ENCODE data around the gene ZNF831.

ZNF831 gene

DNA sequence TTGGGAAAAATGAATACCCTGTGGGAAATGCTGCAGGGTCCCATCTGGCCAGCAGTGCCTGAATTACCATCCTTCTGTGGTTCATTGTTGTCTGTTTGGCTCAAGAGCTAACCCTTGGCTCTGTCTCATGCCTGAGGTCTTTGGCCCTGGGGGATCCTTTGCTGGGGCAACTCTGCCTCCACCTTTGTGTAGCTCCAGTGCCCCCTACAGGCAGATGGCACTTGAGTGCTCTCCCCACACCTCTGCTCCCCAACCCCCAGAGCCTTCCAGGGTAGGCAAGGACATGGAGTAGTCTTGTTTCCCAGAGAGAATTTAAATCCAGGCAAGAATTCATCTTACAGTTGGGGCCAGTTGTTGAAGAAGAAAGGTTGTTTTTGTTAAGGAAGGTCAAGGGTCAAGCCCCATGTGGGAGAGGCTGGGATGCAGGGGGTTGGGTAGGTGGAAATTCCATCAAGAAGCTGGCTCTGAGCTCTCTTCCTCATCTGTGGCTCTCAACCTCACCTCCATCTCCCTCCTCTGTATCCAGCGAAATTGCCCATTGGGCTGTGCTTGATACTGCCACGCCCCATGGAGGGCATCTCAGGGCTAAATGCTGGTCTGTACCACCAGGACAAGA is 44.2 kb downstream of the ZNF831 start:
- Histone ChIP-seq H3K4me3 (replicated peaks; ENCODE audit: insufficient read depth, low read length) (no peak overlapping the region), H3K27me3 (ENCODE audit: insufficient read depth, poor library complexity, severe bottlenecking) (no peaks in the 10 kb centered on the region), H3K27ac (replicated peaks) (no peak overlapping the region)
- TF ChIP-seq POLR2AphosphoS5 (IDR thresholded peaks at IDR 0.05; ENCODE audit: low read depth), result no peak
- TF ChIP-seq, protein P1, sequence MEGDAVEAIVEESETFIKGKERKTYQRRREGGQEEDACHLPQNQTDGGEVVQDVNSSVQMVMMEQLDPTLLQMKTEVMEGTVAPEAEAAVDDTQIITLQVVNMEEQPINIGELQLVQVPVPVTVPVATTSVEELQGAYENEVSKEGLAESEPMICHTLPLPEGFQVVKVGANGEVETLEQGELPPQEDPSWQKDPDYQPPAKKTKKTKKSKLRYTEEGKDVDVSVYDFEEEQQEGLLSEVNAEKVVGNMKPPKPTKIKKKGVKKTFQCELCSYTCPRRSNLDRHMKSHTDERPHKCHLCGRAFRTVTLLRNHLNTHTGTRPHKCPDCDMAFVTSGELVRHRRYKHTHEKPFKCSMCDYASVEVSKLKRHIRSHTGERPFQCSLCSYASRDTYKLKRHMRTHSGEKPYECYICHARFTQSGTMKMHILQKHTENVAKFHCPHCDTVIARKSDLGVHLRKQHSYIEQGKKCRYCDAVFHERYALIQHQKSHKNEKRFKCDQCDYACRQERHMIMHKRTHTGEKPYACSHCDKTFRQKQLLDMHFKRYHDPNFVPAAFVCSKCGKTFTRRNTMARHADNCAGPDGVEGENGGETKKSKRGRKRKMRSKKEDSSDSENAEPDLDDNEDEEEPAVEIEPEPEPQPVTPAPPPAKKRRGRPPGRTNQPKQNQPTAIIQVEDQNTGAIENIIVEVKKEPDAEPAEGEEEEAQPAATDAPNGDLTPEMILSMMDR (IDR thresholded peaks at IDR 0.05; ENCODE audit: insufficient read depth, low read length), result peak; percentile 54
- peak; percentile 14 to 72 for DNase-seq (ENCODE audit: low read depth in 1 of 2, low spot score in 1 of 2)

DNA sequence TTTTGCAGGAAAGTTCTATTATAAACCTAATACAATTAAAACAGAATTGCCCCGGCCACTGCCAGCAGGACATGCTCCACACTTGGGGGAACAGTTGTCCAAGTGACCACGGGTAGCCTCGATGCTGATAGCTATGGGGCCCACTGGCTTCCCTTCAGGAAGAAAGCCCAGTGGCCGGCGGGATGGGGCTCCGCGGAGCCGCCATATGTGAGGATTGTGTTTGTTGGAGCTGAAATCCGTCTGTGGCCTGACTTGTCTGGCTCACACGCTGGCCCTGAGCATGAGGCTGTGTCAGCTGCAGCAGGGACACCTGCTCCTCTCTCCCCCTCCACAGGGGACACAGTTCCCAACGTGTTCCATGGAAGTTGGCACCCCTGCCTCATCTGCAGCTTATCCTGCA is 46.6 kb downstream of the ZNF831 start:
- no peak overlapping the region for H3K27ac ChIP-seq (replicated peaks)
- DNase-seq (ENCODE audit: low read depth in 1 of 2, low spot score in 1 of 2), result no peak
- no peak overlapping the region for H3K4me3 ChIP-seq (replicated peaks; ENCODE audit: insufficient read depth, low read length)
- TF ChIP-seq POLR2AphosphoS5 (IDR thresholded peaks at IDR 0.05; ENCODE audit: low read depth) (no peak), GABPA (IDR thresholded peaks at IDR 0.05; ENCODE audit: low read depth) (no peak), SPI1 (IDR thresholded peaks at IDR 0.05; ENCODE audit: borderline replicate concordance, low read depth) (no peak)
- TF ChIP-seq, protein P2, sequence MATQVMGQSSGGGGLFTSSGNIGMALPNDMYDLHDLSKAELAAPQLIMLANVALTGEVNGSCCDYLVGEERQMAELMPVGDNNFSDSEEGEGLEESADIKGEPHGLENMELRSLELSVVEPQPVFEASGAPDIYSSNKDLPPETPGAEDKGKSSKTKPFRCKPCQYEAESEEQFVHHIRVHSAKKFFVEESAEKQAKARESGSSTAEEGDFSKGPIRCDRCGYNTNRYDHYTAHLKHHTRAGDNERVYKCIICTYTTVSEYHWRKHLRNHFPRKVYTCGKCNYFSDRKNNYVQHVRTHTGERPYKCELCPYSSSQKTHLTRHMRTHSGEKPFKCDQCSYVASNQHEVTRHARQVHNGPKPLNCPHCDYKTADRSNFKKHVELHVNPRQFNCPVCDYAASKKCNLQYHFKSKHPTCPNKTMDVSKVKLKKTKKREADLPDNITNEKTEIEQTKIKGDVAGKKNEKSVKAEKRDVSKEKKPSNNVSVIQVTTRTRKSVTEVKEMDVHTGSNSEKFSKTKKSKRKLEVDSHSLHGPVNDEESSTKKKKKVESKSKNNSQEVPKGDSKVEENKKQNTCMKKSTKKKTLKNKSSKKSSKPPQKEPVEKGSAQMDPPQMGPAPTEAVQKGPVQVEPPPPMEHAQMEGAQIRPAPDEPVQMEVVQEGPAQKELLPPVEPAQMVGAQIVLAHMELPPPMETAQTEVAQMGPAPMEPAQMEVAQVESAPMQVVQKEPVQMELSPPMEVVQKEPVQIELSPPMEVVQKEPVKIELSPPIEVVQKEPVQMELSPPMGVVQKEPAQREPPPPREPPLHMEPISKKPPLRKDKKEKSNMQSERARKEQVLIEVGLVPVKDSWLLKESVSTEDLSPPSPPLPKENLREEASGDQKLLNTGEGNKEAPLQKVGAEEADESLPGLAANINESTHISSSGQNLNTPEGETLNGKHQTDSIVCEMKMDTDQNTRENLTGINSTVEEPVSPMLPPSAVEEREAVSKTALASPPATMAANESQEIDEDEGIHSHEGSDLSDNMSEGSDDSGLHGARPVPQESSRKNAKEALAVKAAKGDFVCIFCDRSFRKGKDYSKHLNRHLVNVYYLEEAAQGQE (IDR thresholded peaks at IDR 0.05; ENCODE audit: insufficient replicate concordance, low read depth), result no peak
- TF ChIP-seq, protein P1 (IDR thresholded peaks at IDR 0.05; ENCODE audit: insufficient read depth, low read length), result no peak
- no peaks in the 10 kb centered on the region for H3K27me3 ChIP-seq (ENCODE audit: insufficient read depth, poor library complexity, severe bottlenecking)

DNA sequence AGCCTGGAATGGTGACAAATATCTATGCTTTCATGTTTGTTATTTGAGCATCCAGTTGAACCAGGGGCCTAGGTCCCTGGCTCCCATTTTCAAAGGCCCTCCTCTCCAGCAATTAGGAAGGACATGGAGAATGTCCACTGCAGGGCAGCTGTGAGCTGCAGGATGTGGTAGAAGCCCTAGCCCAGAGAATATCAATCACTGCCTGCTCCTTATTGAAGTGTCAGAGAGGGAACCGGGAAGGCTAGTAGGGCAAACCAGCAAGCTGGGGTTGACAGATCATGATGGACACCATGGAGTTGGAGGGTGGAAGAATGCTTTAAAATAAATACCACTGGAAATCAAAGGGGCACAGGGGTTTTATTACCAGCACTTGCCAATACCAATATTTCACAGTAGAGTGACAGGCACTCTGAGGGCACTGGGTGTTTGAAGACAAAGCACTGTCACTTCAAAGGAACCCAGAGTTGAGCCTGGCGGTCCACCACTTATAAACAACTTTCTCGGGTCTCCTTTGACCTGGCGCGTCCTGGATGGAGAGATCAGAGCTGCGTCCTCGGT is 47.7 kb downstream of the ZNF831 start:
- Histone ChIP-seq H3K27me3 (ENCODE audit: insufficient read depth, poor library complexity, severe bottlenecking) (no peaks in the 10 kb centered on the region), H3K4me3 (replicated peaks; ENCODE audit: insufficient read depth, low read length) (no peak overlapping the region), H3K27ac (replicated peaks) (no peak overlapping the region)
- DNase-seq (ENCODE audit: low read depth in 1 of 2, low spot score in 1 of 2), result no peak
- TF ChIP-seq, protein P2 (IDR thresholded peaks at IDR 0.05; ENCODE audit: insufficient replicate concordance, low read depth), result no peak
- TF ChIP-seq SPI1 (IDR thresholded peaks at IDR 0.05; ENCODE audit: borderline replicate concordance, low read depth) (no peak), POLR2AphosphoS5 (IDR thresholded peaks at IDR 0.05; ENCODE audit: low read depth) (no peak), GABPA (IDR thresholded peaks at IDR 0.05; ENCODE audit: low read depth) (no peak)
- TF ChIP-seq, protein P1 (IDR thresholded peaks at IDR 0.05; ENCODE audit: insufficient read depth, low read length), result no peak

DNA sequence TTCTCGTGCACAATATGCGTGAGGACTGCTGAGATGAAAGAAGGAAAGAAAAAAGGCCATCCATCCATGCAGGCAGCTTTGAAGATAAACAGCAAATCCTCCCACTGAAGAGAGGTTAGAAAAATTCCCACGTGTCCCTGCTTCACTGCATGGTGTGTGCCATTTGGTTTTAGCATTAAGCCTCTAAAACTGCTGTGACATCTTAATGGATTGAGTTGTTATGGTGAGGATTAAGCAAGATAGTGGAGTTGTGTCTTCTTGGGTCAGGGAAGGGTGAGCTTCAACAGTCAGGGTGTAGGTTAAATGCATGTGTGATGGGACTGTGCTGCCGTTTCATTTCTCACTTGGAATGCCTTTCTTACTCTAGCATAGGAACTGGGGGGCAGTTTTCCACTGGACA is 50.5 kb downstream of the ZNF831 start:
- Histone ChIP-seq H3K27ac (replicated peaks) (no peak overlapping the region), H3K27me3 (ENCODE audit: insufficient read depth, poor library complexity, severe bottlenecking) (no peaks in the 10 kb centered on the region), H3K4me3 (replicated peaks; ENCODE audit: insufficient read depth, low read length) (no peak overlapping the region)
- DNase-seq (ENCODE audit: low read depth in 1 of 2, low spot score in 1 of 2), result no peak
- TF ChIP-seq, protein P2 (IDR thresholded peaks at IDR 0.05; ENCODE audit: insufficient replicate concordance, low read depth), result no peak
- no peak for TF ChIP-seq GABPA (IDR thresholded peaks at IDR 0.05; ENCODE audit: low read depth)
- TF ChIP-seq, protein P1 (IDR thresholded peaks at IDR 0.05; ENCODE audit: insufficient read depth, low read length), result no peak
- no peak for TF ChIP-seq POLR2AphosphoS5 (IDR thresholded peaks at IDR 0.05; ENCODE audit: low read depth)
- no peak for TF ChIP-seq SPI1 (IDR thresholded peaks at IDR 0.05; ENCODE audit: borderline replicate concordance, low read depth)

All from HL-60 (cell line).